Activated CD4-positive, alpha-beta T cell treated with anti-CD3 and anti-CD28 coated beads, Interleukin-2, Interleukin-6, amounts not matched to agents 100 ng/mL and 50 ng/mL, durations not matched to agents 16 hours and 8 hours (primary cell): Measurements from ENCODE around the gene DDIT3.
A peak's percentile ranks its signal among the peaks of the same experiment; 100 is the strongest.

Experiments used
- DNase-seq: peaks from one replicate; pipeline ENCODE4 v3.0.0-alpha.2; 2020

Gene DDIT3

DNA sequence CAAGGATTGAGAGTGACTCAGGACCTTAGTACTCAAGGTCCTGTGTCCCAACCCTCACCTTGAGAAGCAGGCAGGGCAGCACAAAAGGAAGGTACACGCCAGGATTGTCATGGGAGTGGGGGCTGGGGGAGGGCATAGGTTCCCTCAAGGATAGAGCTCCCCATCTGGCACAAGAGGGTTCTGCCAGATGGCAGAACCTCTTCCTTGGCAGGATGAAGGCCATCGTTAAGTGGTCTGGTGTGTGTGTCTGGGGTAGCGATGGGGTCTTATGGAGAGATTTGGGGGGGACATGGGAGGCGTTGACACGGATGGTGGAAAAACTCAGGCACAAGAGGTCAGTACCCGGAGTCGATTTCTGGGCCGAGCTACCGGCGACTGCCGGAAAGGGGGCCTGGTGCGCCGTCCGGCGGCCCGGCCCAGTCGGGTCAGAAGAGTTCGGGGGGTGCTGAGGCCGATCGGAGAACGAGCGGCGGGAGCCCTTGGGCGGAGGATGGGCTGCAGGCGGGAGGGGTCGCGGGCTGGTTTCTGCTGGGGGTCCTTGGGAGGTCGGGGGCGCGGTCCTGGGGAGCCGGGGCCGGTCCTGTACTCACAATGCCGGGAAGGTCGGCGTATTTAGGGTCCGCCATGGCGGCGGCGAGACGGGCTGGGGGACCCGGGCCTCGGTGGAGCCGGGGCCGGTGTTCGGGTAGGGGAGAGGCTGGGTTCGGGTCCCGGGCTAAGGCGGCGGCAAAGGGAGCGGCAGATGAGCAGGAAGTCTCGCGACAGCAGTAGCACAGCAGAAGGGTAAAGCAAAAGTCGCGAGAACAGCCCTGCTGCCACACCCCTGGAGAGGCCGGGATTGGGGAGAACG lies 26.3 kb upstream of the DDIT3 start, which contains the start of gene DCTN2:
Gene DCTN2, minus strand, starts transcription at position 755 of the 850 bp plus-strand sequence. Its CDS starts 129 bp downstream, at position 626.
- DNase-seq: peak; percentile 98

DNA sequence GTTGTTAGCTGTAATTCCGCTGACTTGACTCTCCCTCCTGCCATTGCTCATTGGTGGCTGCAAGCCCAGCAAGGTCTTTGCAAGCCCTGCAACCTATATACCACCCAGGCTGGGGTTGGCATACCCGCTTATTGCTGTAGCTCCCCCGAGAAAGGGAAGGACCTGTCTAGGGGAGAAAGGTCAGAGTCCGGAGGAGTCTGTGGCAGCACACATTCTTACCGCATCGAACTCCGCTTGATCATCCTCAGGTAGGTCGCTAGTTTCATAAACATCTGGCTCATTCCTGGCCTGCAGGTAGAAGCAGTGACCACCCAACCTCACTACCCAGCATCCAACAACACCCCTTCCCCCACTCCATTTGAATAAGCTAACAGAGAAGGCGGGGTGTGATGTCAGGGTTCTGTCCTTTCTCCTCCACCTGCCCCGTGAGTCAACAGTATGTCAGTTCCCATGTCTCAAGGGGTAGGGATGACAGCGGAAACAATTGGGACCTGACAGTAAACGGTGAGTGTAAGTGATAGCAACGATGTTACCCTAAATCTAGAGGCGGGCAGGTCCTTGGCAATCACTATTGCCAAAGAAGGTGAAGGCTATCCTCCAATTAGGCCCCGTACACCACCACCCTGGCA lies 25.6 kb upstream of the DDIT3 start:
- no peak for DNase-seq

DNA sequence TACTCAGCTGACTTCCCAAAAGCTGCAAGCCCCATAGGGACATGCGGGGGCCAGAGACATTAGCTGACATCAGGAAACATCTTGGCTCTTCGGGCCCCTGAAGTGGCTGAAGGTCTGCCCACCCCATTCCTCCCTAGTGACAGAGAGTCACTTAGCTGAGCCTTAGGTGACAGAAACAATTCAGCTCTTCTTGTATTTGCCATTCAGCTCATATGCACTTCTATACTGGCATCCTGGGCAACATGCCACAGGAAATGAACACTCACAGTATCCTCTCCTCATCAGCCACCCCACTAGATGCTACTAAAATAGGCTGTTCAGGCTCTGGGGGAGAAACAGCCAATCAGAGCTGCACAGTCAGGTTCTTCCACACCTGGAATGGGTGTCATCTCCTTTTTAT lies 23.3 kb upstream of the DDIT3 start:
- DNase-seq: no peak

DNA sequence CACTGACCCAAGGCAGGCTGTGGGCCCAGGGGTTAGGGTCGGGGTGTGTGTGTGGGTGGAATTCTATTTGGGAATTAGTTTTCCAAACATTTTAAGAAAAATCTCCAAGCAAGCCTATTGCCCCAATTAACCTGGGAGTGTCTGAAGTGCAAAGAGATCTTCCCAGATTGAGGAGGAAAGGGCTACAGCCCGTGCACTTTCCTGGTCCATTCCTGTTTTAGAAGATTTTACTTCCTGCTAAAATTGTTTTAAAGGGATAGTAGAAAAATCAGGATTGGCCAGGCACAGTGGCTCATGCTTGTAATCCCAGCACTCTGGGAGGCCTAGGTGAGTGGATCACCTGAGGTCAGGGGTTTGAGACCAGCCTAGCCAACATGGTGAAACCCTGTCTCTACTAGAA lies 21.4 kb upstream of the DDIT3 start:
- DNase-seq: no peak

DNA sequence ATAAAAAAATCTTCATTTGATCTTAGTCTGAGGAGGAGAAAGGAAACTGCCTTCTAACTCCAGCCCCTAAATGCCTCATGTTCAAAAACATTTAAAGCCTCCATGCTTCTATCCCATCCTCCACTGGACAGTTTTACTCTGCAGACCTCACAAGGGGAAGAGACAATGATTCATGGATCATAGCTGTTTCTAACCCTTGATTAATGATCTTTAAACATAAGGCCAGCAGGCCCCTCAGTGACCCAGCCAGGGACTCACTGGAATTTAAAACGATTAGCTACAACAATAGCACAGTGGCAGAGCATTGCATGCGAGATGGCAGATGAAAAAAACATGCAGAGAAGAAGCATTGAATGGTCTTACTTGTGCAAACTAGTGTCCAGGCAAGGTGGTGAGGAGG lies 20.7 kb upstream of the DDIT3 start:
- DNase-seq: no peak

DNA sequence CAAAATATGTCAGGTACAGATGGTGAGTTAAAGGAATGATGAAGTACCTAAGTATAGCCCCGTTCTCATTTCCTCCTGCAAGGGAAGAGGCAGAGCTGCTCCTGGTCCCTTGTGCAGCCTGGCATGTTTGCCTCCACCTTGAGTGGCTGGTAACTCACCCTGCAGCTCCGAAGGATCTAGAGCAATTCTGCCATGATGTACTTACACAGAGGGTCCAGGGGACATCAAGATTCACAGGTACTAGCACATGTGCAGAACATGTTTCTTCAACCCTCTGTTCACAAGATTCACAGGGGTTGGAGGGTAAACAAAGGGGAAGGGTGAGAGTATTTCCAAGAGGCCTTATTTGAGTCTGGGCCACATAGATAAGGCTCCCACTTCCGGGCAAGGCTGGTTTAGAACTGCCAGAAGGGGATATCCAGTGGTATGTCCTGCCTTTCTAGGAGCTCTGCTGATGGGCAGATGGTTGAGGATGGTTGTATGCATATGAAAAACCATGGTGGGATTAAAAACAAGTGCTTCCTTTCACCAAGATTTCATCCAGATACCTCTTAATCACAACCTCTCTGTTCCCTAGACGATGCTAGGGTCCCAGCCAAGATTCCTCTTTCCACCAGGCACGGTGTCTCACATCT lies 18.9 kb upstream of the DDIT3 start:
- DNase-seq: no peak

DNA sequence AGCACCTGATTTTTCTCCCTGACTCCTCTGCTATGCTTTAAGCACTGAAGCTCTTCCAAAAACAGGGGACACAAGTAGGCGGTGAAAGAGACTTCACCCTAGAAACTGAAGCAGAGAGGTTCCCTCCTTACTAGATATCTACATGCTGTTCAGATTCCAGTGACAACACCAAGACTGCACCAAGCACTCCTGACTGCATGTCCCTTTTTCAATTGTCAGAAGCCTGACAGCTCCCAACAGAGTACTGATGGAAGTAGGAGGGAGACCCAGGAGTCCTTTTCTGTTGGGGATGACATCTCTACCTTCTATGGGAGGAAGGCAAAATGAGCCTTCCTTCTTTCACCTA lies 16.3 kb upstream of the DDIT3 start:
- DNase-seq: no peak

DNA sequence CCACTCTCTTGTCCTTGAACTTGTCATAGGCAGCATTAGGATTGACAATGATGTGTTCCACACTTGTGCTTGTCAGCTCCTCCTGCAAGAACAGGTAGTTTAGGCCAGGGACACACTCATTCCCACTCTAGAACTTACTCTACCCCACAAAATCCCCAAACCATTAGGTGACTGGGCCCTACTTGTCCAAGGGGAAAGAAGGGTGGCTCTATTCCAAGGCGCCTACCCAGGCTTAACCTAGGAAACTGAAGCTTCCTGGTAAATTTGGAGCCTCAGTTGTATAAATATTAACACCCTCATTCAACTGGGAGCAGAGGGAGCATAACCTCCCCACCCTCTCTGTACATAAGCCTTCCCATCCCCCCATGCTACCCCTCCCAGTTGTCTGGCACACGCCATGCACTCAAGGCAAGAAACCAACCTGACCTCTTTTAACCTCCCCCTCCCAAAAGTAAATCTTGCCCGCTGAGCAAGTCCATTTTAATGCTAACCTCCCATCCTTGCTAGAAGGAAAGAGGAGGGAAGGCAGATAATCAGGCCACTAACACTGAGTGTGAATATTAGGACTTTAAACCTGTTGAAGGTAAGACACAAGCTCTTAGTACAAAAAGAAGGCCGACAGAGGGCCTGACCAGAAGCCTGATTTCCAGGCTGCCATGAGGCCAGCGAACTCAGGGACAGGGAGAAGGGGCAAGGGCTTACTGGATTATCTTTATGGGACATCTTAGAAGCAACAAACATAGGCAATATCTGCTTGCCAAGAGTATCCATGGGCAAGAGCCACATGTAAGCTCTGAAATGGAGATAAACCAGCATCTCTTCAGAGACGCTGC lies 15.7 kb upstream of the DDIT3 start:
- no peak for DNase-seq

DNA sequence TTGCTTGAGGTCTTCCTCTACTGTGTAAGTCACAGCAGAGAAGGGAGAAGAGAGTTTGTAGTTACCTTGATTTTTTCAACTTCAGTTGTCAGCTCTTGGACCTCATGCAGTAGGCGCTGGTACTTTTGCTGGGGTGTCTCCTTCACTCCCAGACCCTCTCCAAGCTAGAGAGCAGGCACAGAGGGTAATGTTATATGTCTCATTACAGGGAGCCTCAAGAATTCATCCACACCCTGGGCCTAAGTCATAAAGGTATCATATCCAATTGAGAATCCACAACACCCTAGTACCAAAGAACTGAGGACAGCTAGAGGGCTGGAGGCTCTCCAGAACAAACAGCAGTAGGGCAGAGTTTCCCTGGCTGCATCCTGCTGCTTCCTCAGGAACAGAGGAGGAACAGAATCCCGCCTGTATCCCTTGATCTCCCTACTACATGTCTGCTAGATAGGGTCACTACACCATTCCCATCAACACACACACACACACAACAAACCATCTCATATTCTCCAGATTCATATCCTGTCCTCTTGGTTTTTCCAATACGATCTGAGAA lies 14.8 kb upstream of the DDIT3 start:
- no peak for DNase-seq

DNA sequence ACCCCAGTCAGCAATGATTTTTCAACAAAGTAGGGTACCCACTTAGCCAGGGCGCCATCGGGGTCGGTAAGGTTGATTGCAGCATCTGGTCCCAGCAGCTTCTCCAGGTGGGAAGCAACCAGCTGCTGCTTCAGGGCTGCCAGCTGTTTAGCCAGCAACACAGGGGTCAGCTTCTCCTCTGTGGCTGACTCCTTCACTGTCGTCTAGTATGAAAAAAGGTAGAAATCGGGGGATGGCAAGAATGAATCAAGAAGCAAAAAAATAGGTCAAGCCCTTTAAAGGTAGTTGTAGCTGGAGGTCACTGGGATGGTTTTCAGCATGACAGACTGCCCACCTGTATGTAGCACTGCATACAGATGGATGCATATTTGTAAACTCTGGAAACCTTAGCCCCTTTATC lies 13.9 kb upstream of the DDIT3 start:
- no peak for DNase-seq

DNA sequence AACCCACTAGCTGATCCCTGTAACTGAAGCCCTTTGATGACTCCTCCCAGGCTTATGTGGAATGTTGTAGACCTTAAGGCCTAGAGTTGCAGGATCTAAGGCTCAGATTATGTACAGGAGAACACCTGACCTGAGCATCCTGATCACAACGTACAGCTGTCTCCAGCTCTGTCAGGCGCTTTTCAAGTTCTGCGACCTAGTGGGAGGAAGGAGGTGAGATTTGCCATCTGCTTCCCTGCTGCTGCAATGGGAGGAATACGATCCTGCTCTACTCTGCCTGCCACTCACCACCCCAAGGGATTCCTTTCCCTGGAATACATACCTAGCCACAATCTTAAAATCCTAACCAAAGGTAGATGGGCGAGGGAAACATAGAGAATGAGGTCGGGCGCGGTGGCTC lies 12.8 kb upstream of the DDIT3 start:
- no peak for DNase-seq

DNA sequence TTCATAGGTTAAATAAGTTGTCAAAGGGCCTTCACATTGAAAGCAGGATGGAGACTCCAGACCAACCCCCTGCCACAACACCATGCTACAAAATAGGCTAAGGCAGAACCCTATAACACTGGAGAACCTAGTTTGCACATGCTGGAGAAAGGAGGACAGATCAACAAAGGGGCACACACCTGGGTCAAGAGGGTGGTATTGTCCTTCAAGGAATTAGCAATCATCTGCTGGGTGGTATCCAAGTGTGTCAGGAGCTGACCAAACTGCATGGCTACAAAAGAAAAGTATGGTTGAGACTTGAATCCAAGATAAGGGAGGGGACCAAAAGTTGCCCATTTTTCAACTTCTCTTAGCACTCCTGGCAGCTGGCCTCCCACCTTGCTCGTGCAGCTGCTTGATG lies 11.5 kb upstream of the DDIT3 start:
- DNase-seq: no peak

DNA sequence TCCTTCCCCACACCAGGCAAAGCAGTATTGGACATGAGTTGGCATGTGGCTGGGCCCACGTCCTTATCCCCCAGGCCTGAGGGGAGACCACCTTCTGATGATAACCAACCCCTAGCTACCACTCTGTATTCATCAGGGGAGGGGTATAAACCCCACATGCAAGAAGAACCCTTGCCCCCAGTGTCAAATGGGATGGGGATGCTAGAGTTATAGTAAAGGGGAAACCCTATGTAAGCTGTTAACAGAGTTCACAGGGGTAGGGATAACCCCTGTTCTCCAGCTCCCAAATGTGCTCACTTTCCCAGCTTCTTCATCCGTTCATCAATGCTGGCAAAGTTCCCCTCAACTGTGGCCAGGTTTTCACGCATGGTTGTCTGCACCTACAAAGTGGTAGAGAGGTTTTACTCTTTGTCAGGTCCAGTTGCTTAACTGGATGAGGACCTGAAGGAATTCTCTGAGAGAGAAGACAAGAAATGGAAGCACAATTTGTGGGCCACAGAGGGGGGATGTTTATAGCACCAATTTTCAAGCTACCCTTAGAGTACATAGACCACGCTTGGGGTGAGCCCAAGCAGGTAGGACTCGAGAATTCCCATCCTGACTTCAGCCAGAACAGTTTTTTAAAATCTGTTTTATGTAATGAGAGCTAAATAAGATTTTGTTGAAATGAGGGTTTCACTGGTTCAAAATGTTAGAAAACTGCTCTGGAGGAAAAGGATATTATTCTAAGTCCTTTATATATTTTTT lies 10.3 kb upstream of the DDIT3 start:
- DNase-seq: no peak

DNA sequence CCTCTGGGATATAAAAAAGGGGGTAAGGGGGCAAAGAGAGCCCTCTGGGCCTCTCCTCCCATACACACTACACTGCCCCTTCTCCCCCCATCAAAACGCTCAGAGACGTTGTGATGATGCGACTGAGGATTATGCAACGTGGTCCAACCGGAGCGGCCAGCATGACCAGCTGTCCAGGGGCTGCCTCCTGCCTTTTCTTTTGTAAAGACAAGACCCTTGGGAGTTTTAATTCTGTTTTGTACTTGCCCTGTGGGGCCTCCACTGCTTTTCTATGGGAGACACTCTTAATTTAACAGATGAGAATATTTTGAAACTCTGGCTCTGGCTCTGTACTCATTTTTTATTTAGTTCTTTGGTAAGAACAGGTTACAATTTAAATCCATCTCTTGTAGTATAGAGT lies 9.5 kb upstream of the DDIT3 start:
- no peak for DNase-seq

DNA sequence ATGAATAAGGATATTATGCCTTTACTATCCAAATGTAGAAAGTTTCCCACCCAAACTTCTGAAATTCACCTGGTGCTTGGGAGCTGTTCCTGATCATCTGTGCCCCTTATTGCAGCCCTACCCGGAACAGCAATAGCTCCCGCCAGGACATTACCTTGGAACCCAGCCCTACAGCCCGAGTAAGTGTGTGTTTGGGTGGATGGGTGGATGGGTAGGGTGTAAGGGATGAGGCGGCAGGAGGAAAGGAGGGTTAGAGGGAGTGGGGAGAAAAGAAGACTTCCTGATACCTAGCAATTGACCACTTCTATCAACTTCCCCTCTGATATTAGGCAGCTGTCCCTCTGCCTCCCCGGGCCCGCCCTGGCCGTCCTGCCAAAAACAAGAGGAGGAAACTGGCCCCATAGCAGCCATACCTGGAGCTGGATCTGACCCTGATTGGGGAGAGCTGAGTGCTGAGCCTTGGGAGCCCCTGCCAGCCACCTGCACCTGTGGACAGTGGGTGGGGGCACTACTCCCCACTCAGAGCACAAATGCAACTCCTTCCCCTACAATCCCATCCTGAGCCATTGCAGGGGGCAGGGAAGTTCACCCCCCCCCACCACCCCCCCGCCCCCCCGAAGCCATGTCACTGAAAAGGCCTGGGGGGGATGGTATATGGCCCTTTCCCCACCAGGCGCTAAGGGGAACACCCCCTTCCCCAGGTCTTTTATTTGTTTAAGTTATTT lies 8.7 kb upstream of the DDIT3 start:
- DNase-seq: no peak

DNA sequence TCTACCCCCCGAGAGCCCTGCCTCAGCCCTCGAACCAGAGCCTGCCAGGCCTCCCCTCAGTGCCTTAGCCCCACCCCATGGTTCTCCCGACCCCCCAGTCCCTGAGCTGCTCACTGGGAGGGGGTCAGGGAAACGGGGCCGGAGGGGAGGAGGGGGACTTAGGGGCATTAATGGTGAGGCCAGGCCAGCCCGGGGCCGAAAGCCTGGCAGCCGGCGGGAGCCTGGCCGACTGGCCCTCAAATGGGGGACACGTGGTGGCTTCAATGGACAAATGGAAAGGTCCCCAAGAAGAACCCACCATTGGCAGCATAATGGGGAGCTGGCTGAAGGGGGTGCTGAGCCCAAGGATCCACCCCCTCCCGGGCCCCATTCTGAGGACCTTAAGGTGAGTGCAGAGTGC lies 7.9 kb upstream of the DDIT3 start:
- no peak for DNase-seq

DNA sequence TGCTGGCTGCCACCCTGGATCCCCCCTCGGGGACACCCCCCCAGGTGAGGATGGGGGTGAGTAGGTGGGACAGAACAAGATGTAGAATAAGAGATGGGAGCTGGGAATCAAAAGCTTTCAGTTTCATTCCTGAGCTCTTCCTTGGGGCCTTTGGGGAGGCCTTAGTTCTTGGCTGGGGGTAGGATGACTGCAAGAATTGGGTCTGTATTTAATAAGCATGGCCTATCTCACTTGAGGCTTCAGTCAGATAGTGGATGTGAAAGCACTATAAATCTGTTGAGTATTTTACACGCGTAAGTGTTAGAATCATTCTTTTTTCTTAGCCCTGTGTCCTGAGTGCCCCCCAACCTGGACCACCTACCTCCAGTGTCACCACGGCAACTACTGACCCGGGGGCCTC lies 6.9 kb upstream of the DDIT3 start:
- DNase-seq: no peak

DNA sequence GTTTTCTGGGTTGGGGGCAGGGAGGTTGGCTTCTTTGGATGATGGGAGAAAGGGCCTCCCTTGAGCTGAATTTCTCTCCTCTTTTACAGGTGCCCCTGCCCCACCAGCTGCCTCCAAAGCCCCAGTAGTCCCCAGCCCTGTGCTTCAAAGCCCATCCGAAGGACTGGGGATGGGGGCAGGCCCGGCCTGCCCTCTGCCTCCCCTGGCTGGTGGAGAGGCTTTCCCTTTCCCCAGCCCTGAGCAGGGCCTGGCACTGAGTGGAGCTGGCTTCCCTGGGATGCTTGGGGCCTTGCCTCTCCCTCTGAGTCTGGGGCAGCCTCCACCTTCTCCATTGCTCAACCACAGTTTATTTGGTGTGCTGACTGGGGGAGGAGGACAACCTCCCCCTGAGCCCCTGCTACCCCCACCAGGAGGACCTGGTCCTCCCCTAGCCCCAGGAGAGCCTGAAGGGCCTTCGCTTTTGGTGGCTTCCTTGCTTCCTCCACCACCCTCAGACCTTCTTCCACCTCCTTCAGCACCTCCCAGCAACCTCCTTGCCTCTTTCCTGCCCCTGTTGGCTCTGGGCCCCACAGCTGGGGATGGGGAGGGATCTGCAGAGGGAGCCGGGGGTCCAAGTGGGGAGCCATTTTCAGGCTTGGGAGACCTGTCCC lies 6.3 kb upstream of the DDIT3 start:
- no peak for DNase-seq

DNA sequence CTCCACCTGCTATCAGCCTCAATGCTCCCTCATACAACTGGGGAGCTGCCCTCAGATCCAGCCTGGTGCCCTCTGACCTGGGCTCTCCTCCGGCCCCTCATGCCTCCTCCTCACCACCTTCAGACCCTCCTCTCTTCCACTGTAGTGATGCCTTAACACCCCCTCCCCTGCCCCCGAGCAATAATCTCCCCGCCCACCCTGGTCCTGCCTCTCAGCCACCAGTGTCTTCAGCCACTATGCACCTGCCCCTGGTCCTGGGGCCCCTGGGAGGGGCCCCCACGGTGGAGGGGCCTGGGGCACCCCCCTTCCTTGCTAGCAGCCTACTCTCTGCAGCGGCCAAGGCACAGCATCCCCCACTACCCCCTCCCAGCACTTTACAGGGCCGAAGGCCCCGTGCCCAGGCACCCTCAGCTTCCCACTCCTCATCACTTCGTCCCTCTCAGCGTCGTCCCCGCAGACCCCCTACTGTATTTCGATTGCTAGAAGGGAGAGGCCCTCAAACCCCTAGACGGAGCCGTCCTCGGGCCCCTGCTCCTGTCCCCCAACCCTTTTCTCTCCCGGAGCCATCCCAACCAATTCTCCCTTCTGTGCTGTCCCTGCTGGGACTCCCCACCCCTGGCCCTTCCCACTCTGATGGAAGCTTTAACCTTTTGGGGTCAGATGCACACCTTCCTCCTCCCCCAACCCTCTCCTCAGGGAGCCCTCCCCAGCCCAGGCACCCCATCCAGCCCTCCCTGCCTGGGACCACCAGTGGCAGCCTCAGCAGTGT lies 5.5 kb upstream of the DDIT3 start:
- no peak for DNase-seq
